HG02970 (cell line): ENCODE measurements around the gene CRYBB2.
"Not testable (repeated sequence)": the region's sequence is repeated elsewhere in the genome, so short reads cannot be mapped to it uniquely, and the experiment has no call there.

ENCODE experiments used
- ATAC-seq: cut with Tn5 transposase; IDR thresholded peaks from one replicate; pipeline ENCODE4 v1.9.1; 2021; ENCODE audit warnings: mild to moderate bottlenecking, moderate library complexity, moderate number of reproducible peaks; ENCODE audit not compliant: unreplicated experiment, low FRiP score

The CRYBB2 gene

GRCh38 chr22:25232301-25232700 is 12.9 kb downstream of the CRYBB2 start:
- ATAC-seq: no peak

- not testable (repeated sequence) for ATAC-seq
These were observed 14.3 kb downstream of the CRYBB2 start for GRCh38 chr22:25233706-25234105.

GRCh38 chr22:25235547-25236290 is 16.3 kb downstream of the CRYBB2 start:
- ATAC-seq: peak; percentile 58

- ATAC-seq: no peak
These were observed 17.0 kb downstream of the CRYBB2 start for GRCh38 chr22:25236417-25236816.

GRCh38 chr22:25237503-25237902 is 18.1 kb downstream of the CRYBB2 start:
- no peak for ATAC-seq

GRCh38 chr22:25238058-25238457 is 18.6 kb downstream of the CRYBB2 start:
- not testable (repeated sequence) for ATAC-seq

- ATAC-seq: not testable (repeated sequence)
These were observed 35.7 kb downstream of the CRYBB2 start for GRCh38 chr22:25255169-25255568.

- not testable (repeated sequence) for ATAC-seq
These were observed 48.1 kb downstream of the CRYBB2 start for GRCh38 chr22:25267567-25267966.

GRCh38 chr22:25268902-25269301 is 49.5 kb downstream of the CRYBB2 start:
- not testable (repeated sequence) for ATAC-seq

- ATAC-seq: not testable (repeated sequence)
These were observed 50.6 kb downstream of the CRYBB2 start for GRCh38 chr22:25270061-25270460.

- not testable (repeated sequence) for ATAC-seq
These were observed 53.8 kb downstream of the CRYBB2 start for GRCh38 chr22:25273231-25273630.

GRCh38 chr22:25273928-25274327 is 54.5 kb downstream of the CRYBB2 start:
- not testable (repeated sequence) for ATAC-seq

- ATAC-seq: not testable (repeated sequence)
These were observed 60.7 kb downstream of the CRYBB2 start for GRCh38 chr22:25280118-25280517.
